GM12801 (cell line): ENCODE measurements around the gene PARD3.

ENCODE experiments used
- TF ChIP-seq, protein P1 (sequence below): IDR thresholded peaks from one replicate; pipeline ENCODE4 v1.5.1; 2011; ENCODE audit warnings: control low read depth; ENCODE audit not compliant: insufficient read length; ENCODE audit errors: extremely low read depth

The PARD3 gene

DNA sequence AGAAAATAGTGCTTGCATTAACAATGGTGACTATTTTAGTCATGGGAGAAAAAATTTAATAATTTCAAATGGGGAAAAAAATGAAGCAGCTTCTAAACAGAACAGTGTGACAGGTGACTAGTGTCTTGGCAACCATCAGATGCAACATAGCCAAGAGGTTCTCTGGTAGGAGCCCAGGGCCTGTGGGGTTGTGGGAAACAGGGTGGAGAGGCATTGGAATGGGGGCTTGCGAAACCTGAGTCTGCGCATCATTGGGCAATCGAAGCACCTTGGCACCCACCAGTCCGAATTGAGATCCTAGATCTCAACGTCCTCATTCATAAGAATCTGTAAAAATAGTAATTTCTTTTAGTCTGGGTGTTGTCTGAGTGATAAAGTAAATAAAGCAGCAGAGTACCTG lies 19.2 kb upstream of the PARD3 start:
- TF ChIP-seq, protein P1, sequence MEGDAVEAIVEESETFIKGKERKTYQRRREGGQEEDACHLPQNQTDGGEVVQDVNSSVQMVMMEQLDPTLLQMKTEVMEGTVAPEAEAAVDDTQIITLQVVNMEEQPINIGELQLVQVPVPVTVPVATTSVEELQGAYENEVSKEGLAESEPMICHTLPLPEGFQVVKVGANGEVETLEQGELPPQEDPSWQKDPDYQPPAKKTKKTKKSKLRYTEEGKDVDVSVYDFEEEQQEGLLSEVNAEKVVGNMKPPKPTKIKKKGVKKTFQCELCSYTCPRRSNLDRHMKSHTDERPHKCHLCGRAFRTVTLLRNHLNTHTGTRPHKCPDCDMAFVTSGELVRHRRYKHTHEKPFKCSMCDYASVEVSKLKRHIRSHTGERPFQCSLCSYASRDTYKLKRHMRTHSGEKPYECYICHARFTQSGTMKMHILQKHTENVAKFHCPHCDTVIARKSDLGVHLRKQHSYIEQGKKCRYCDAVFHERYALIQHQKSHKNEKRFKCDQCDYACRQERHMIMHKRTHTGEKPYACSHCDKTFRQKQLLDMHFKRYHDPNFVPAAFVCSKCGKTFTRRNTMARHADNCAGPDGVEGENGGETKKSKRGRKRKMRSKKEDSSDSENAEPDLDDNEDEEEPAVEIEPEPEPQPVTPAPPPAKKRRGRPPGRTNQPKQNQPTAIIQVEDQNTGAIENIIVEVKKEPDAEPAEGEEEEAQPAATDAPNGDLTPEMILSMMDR = no peak

DNA sequence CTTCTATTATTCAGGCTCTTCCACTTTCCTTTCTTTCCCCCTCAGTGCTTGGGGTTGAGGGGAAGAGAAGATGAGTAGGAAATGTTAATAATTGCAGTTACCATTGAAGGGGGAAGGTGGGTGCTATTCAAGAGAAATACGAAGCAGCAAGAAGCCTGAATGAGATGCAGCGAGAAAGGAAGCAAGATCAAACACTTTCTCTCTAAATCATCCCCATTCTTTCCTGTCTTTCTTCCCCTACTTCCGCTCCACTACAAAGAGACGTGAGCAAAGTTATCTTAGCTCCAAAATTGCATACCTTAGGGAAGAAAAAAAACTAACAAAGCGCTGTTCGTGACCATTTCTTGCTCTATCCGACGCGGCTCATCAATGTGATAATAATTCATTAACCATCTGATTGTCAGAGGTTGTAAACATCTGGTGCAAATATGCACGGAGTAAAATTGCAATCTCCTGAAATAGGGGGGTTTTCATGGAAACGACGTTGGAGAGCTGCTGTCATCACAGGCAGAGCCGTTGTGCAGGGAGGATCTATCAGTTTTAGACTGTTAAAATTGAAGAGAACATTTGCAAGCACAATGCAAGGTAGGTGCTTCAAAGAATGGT lies 15.2 kb upstream of the PARD3 start:
- TF ChIP-seq, protein P1 = no peak

DNA sequence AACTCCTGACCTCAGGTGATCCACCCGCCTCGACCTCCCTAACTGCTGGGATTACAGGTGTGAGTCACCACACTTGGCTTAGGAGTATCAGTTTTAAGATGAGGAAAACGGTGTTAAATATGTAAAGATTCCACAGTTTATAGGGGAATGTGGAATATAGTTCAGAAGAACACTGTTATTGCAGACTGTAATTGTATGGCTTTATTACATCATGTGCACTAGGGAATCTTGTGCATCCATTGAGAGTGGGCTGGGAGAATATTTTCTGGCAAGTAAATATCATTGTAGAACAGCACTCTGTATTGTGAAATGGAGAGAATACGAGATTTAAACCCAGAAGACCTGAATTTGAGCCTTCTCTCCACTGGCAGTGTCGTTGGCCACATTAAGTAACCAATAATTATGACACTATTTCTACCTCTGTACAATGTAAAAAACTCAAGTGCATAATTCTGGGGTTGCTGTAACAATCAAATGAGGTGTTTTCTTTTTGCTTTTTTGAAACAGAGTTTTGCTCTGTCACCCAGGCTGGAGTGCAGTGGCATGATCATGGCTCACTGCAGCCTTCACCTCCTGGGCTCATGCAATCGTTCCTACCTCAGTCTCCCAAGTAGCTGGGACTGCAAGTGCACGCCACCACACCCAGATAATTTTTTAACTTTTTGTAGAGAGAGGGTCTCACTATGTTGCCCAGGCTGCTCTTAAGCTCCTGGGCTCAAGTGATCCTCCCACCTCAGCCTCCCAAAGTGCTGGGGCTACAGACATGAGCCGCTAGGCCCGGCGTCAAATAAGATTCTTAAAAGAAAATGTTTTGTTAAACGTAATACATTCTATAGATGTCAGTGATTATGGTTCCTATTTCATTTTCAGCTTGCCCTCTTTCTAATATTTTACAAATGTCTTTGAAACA lies 12.0 kb upstream of the PARD3 start:
- TF ChIP-seq, protein P1 = no peak

DNA sequence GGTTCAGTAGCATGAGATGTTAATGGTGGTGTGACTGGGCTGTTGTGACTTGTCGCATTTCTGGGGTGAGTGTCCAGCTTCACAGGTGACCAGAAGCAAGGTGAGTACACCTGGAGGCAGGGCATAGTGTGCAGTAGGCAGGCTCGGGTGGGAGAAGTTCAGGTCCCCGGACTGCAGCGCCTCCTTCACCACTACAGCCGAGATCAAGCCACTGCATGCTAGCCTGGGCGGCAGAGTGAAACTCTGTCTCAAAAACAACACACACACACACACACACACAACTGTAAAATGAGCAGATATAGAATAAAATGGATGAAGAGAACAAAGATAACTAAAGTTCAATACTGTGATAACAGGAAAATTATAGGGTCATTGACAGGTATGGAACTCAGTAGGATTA lies 11.1 kb upstream of the PARD3 start:
- TF ChIP-seq, protein P1 = no peak

DNA sequence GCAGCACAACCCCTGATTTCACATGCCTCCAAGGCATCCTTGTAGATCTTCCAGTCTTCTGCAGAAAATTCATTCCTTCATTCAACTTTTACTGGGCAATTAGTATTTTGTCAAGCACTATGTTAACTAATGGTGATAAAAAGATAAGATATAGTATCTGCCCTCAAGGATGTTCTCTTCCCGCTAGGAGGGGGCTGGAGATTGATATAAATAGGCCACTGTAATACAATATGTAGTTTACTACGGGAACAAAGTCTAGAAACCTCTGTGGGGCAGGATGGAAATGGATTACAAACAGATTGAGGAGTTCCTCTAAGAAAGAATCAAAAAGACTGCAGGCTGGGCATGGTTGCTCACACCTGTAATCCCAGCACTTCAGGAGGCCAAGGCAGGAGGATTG lies 10.3 kb upstream of the PARD3 start:
- TF ChIP-seq, protein P1 = no peak

DNA sequence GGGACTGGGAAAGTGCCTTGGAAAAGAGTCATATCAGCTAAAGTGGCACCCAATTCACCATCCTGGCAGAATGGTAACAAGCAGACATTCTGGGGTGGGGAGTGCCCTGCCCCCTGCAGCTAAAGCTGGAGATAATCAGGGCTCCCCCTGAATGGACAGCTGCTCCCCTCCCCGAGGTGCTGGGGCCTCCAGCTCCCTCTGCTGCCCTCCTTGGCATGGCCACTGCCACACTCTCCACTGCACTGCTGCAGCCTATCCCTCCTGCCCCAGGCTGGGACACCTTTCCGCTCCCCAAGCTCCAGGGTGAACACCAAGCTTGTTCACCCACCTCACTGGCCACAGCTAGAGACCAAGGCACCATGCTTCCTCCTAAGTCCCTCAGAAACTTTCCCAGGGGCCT lies 9.8 kb upstream of the PARD3 start:
- TF ChIP-seq, protein P1 = no peak

DNA sequence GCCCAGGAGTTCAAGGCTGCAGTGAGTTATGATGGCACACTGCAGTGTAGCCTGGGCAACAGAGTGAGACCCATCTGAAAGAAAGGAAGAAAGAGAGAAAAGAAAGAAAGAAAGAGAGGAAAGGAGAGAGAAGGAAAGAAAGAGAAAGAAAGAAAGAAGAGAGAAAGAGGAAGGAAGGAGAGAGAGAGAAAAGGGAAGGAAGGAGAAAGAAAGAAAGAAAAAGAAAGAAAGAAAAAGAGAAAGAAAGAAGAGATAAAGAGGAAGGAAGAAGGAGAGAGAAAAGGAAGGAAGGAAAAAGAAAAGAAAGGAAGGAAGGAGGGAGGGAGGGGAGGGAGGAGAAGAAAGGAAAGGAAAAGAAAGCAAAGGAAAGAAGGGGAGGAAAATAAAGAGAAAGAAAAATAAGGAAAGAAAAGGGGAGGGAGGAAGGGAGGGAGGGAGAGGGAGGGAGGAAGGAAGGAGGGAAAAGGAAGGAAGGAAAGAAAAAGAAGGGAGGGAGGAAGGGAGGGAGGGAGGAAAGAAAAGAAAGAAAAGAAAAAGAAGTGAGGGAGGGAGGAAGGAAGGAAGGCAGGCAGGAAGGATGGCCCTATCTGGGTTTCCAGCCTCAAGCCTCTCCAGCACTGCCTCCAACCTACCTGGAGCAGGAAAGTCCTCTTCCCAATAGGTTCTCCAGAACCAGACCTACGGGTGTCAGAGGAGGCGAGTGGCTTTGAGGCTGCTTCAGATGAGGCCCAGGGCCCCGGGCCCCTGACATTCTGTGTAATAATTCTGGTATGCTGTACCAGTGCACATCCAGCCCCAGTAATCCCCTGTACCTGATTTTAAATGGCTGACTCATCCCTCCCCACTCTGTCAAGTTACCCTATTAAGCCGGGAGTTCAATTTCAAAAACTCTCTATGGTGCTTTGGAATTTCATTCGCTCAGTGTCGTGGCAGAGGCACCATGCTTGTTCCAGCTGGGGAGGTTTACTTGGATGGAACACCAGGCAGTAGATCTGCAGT lies 6.8 kb upstream of the PARD3 start:
- TF ChIP-seq, protein P1 = no peak
